Sigmoid colon (tissue), 4 donors: ENCODE data around the gene PARP3.

ENCODE experiments used
- CTCF ChIP-seq, 4 experiments: fragments of 450-650 bp in 3 of 4; fragments of 200-600 bp in 1 of 4; IDR thresholded peaks; one replicate each; pipeline ENCODE4 v1.5.1; 2016 to 2019; ENCODE audit warnings: antibody characterized with exemption in 4 of 4, mild to moderate bottlenecking in 3 of 4, moderate library complexity in 2 of 4
- EP300 ChIP-seq, 4 donors: sonication (generic); formaldehyde crosslinking; IDR thresholded peaks; one replicate each; pipeline ENCODE4 v1.6.1; 2017; ENCODE audit warnings: antibody characterized with exemption in 4 of 4
- POLR2A ChIP-seq, 2 donors: fragments of 450-650 bp; IDR thresholded peaks; one replicate each; pipeline ENCODE4 v1.6.1; 2016; ENCODE audit warnings: antibody characterized with exemption in 2 of 2, mild to moderate bottlenecking in 2 of 2, moderate library complexity in 2 of 2
- POLR2AphosphoS5 ChIP-seq, 4 donors: sonication (generic); formaldehyde crosslinking; IDR thresholded peaks; one replicate each; pipeline ENCODE4 v1.6.1; 2017; ENCODE audit warnings: antibody characterized with exemption in 4 of 4

GRCh38 chr3:51950899-51951298 lies 8.7 kb downstream of the PARP3 start:
- TF ChIP-seq CTCF (IDR thresholded peaks at IDR 0.05) (no peak), POLR2A (IDR thresholded peaks at IDR 0.05) (no peak), EP300 (IDR thresholded peaks at IDR 0.05) (no peak), POLR2AphosphoS5 (IDR thresholded peaks at IDR 0.05) (no peak)
